Activated naive CD8-positive, alpha-beta T cell treated with anti-CD3 and anti-CD28 coated beads, Interleukin-2, amount 50 U/mL, for 24 hours (primary cell): ENCODE results near the gene CREBBP.

ENCODE experiments used
- ATAC-seq: fragments of 150-1000 bp; cut with Tn5 transposase; one replicate; pipeline ENCODE4 v1.10.0; 2021
- DNase-seq: peaks from one replicate; pipeline ENCODE4 v3.0.0; 2021
- H3K27ac Mint-ChIP-seq: one replicate; pipeline ENCODE4 v1.8.0; 2021; ENCODE audit warnings: mild to moderate bottlenecking, mixed read lengths
- H3K27me3 Mint-ChIP-seq: one replicate; pipeline ENCODE4 v1.8.0; 2021; ENCODE audit warnings: mixed read lengths
- H3K36me3 Mint-ChIP-seq: one replicate; pipeline ENCODE4 v1.8.0; 2021; ENCODE audit warnings: low read depth, mixed read lengths
- H3K4me1 Mint-ChIP-seq: one replicate; pipeline ENCODE4 v1.8.0; 2021; ENCODE audit warnings: mixed read lengths
- H3K4me3 Mint-ChIP-seq: one replicate; pipeline ENCODE4 v1.8.0; 2021; ENCODE audit warnings: mild to moderate bottlenecking, moderate library complexity, mixed read lengths
- H3K9me3 Mint-ChIP-seq: one replicate; pipeline ENCODE4 v1.8.0; 2021; ENCODE audit warnings: mixed read lengths

The CREBBP gene

DNA sequence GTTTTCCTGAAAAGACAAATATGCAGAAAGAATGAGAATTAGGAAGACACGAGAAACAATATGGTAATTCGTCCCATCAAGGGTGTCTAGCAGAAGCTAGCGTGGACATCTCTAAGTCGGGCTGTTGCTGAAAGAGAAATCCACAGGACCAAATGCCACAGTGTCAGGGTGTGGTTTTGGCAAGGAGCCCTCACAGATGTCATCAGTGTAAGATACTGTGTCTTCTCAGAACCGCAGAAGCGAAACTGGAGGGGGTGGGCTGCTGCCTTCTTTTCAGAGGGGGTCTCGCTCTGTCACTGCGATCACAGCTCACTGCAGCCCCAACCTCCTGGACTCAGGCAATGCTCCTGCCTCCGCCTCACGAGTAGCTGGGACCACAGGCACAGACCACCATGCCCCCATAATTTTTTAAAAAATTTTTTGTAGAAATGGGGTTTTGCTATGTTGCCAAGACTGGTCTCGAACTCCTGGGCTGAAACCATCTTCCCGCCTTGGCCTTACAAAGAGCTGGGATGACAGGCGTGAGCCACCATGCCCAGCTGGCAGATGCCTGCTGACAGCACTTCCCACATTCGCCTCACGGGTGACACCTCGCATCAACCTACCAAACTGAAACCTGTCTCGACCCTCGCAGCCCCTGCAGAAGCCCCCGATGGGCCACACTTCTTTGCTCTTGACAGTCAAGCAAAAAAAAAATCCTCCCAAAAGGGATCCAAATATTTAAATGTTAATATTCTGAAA lies 189.4 kb downstream of the CREBBP start:
- Mint-ChIP-seq H3K4me3 (no peak overlapping the region), H3K27me3 (no peaks in the 10 kb centered on the region), H3K27ac (no peak overlapping the region), H3K9me3 (no peaks in the 10 kb centered on the region), H3K36me3 (peaks cover 56% of the 10 kb centered on the region), H3K4me1 (peaks cover 12% of the 10 kb centered on the region)
- no peak for ATAC-seq
- DNase-seq = no peak

DNA sequence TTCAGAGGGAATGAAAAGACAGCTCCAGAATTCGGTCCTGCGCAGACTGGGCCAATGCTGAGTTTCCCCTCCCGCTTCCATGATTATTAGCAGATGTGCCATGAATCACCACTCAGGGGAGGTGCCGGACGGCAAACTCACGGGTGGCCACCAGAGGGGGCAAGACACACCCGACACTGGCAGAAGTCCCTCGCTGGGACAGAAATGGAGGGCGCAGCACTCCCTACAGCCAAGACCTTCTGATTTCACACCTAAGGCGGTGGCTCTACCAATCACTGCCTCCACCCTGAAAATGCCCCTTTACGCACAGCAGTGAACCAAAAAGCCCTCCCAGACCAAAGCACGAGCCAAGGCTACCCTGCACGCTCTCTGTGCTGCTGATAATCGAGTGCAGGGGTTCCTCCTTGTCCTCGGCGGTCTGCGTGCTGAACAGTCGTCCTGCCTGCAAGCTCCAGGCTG lies 190.0 kb downstream of the CREBBP start:
- Mint-ChIP-seq H3K27me3 (no peaks in the 10 kb centered on the region), H3K36me3 (peaks cover 59% of the 10 kb centered on the region), H3K4me3 (no peak overlapping the region), H3K9me3 (no peaks in the 10 kb centered on the region), H3K27ac (no peak overlapping the region), H3K4me1 (peaks cover 12% of the 10 kb centered on the region)
- DNase-seq (peak; percentile 86), ATAC-seq (peak; percentile 91)

DNA sequence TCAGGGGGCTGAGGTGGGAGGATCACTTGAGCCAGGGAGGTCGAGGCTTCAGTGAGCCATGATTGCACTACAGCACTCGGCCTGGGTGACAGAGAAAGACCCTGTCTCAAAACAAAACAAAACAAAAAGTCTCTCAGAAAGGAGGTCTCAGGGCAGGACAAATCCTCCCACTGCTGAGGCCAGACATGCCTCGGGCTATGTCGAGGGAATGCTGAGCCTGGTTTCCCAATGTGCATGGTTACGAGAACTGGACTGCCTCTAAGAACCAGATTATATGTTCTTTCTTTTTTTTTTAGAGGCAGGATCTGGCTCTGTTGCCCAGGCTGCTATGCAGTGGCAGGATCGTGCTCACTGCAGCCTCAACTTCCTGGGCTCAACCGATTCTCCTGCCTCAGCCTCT lies 190.8 kb downstream of the CREBBP start:
- no peak for DNase-seq
- Mint-ChIP-seq H3K27ac (no peak overlapping the region), H3K36me3 (peaks cover 60% of the 10 kb centered on the region), H3K4me1 (peaks cover 12% of the 10 kb centered on the region), H3K27me3 (no peaks in the 10 kb centered on the region), H3K4me3 (no peak overlapping the region), H3K9me3 (no peaks in the 10 kb centered on the region)
- ATAC-seq = no peak

DNA sequence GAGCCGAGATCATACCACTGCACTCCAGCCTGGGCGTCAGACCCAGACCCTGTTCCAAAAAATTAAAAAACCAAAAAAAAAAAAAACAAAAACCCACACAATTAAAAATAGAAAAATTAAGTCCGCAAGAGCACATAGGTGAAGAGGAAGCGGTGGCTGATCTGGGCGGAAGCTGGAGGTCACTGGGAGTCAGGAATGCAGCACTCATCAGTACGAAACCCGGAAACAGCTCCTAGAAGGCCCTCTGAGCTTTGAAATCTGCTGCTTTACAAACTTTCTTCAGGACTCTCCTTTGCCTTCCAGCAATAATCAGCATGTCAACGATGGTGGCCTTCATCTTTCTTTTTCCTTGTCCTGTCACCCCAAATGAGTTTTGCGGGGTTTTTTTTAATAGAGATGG lies 192.7 kb downstream of the CREBBP start:
- ATAC-seq = no peak
- Mint-ChIP-seq H3K4me3 (no peak overlapping the region), H3K27me3 (no peaks in the 10 kb centered on the region), H3K36me3 (peaks cover 64% of the 10 kb centered on the region), H3K9me3 (no peaks in the 10 kb centered on the region), H3K4me1 (peaks cover 12% of the 10 kb centered on the region), H3K27ac (no peak overlapping the region)
- DNase-seq = no peak

DNA sequence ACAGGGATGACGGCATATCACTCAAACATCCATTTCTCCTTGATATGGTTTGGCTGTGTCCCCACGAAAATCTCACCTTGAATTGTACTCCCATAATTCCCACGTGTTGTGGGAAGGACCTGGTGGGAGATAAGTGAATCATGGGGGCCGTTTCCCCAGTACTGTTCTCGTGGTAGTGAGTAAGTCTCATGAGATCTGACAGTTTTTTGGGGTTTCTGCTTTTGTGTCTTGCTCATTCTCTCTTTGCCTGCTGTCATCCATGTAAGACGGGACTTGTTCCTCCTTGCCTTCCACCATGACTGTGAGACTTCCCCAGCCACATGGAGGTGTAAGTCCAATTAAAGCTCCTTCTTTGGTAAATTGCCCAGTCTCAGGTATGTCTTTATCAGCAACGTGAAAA lies 193.5 kb downstream of the CREBBP start:
- Mint-ChIP-seq H3K4me3 (no peak overlapping the region), H3K36me3 (peaks cover 66% of the 10 kb centered on the region), H3K27me3 (no peaks in the 10 kb centered on the region), H3K27ac (no peak overlapping the region), H3K4me1 (peaks cover 12% of the 10 kb centered on the region), H3K9me3 (no peaks in the 10 kb centered on the region)
- DNase-seq (no peak), ATAC-seq (no peak)

DNA sequence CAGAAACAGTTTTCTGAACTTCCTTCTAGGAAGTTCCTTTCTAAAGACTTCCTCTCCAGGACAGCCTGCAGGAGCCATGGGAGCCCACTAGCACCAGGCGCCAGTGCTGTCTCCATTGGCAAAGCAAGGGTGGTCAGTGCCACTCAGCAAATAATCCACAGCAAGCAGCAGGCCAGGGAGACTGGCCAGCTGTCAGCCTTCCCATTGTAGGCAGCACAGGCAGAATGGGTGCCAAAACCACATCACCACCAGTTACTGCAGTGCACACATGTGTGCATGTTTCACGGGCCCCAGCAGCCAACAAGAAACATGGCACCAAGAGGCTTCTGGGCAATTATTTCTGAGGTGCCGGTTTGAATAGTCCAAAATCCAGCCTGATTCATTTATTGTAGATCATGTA lies 199.3 kb downstream of the CREBBP start:
- no peak for DNase-seq
- no peak overlapping the region for H3K4me3 Mint-ChIP-seq
- H3K27me3 Mint-ChIP-seq = no peaks in the 10 kb centered on the region
- H3K9me3 Mint-ChIP-seq = no peaks in the 10 kb centered on the region
- H3K27ac Mint-ChIP-seq = no peak overlapping the region
- ATAC-seq = no peak
- no peaks in the 10 kb centered on the region for H3K4me1 Mint-ChIP-seq
- H3K36me3 Mint-ChIP-seq = peaks cover 55% of the 10 kb centered on the region

DNA sequence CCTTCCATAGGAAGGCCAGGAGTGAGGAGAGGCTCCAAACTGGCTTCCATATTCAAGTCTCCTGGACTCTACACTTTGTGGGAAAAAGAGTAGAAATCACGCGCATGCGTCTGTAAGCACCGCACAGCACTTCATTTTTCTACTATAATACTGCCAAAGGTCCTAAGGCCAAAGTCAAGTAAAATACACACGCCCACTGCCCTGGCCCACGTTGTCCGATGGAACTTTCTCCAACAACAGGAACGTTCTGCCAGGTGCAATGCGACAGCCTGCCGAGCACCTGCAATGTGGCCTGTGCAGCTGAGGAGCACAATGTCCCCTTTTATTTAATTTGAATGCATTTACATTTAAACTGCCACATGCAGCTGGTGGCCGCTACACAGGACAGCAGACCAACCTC lies 202.5 kb downstream of the CREBBP start:
- H3K27me3 Mint-ChIP-seq = no peaks in the 10 kb centered on the region
- no peaks in the 10 kb centered on the region for H3K9me3 Mint-ChIP-seq
- no peaks in the 10 kb centered on the region for H3K4me1 Mint-ChIP-seq
- no peak overlapping the region for H3K4me3 Mint-ChIP-seq
- DNase-seq = no peak
- H3K36me3 Mint-ChIP-seq = peaks cover 51% of the 10 kb centered on the region
- ATAC-seq = no peak
- H3K27ac Mint-ChIP-seq = no peak overlapping the region

DNA sequence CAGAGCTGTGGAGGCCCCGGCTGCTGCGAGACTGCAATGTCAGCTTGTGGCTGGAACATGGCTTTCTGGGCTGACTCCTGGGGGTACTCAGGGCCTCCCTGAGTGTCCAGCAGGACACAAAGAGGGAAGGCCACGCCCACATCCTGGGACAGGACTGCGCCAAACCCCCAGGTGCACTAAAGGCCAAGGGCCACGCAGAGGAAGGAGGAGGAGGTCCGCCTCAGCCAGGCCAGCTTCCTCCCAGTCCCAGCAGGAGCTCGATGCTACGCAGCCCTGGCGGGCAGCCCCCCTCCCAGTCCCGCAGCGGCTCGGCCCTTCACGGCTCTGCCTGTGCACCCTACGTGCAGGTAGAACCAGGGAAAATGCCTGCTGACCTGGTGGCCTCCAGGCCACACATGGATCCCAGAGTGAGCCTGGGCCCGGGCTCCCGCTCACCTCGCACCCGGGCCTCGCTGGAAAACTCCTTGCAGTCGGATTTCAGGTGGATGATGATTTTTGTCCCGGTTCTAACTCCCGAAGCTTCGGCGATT lies 204.8 kb downstream of the CREBBP start:
- peaks cover 45% of the 10 kb centered on the region for H3K36me3 Mint-ChIP-seq
- no peak for ATAC-seq
- no peaks in the 10 kb centered on the region for H3K9me3 Mint-ChIP-seq
- no peaks in the 10 kb centered on the region for H3K27me3 Mint-ChIP-seq
- no peak overlapping the region for H3K27ac Mint-ChIP-seq
- H3K4me1 Mint-ChIP-seq = peaks cover 1% of the 10 kb centered on the region
- H3K4me3 Mint-ChIP-seq = no peak overlapping the region
- DNase-seq = no peak
